Germinal center (tissue), 1 donor: Measurements from ENCODE around the gene TAAR6.
"Not testable (repeated sequence)": the region's sequence is repeated elsewhere in the genome, so short reads cannot be mapped to it uniquely, and the experiment has no call there.

ENCODE experiments used
- DNase-seq: peaks from one replicate; pipeline ENCODE4 v3.0.0; 2012; ENCODE audit warnings: mixed read lengths, low spot score

TAAR6 gene

GRCh38 chr6:132590362-132590761 is 20.2 kb downstream of the TAAR6 start:
- no peak for DNase-seq

- no peak for DNase-seq
Observed at GRCh38 chr6:132592855-132593254, 22.7 kb downstream of the TAAR6 start.

GRCh38 chr6:132596201-132596600 is 26.1 kb downstream of the TAAR6 start:
- no peak for DNase-seq

- peak; percentile 15 for DNase-seq
Observed at GRCh38 chr6:132598473-132598872, 28.4 kb downstream of the TAAR6 start.

- not testable (repeated sequence) for DNase-seq
Observed at GRCh38 chr6:132600900-132601299, 30.8 kb downstream of the TAAR6 start.

- DNase-seq, result no peak
Observed at GRCh38 chr6:132604635-132605152, 34.6 kb downstream of the TAAR6 start.

- no peak for DNase-seq
Observed at GRCh38 chr6:132607544-132608233, 37.6 kb downstream of the TAAR6 start.

- DNase-seq, result no peak
Observed at GRCh38 chr6:132611616-132612015, 41.5 kb downstream of the TAAR6 start.

GRCh38 chr6:132612449-132613108 is 42.5 kb downstream of the TAAR6 start:
- no peak for DNase-seq

- DNase-seq, result no peak
Observed at GRCh38 chr6:132614554-132614953, 44.4 kb downstream of the TAAR6 start.

GRCh38 chr6:132616677-132617076 is 46.6 kb downstream of the TAAR6 start:
- no peak for DNase-seq
